ENCODE data around the gene MAPK1IP1L.
"Not testable (repeated sequence)": the region's sequence is repeated elsewhere in the genome, so short reads cannot be mapped to it uniquely, and the experiment has no call there.

The MAPK1IP1L gene

DNA sequence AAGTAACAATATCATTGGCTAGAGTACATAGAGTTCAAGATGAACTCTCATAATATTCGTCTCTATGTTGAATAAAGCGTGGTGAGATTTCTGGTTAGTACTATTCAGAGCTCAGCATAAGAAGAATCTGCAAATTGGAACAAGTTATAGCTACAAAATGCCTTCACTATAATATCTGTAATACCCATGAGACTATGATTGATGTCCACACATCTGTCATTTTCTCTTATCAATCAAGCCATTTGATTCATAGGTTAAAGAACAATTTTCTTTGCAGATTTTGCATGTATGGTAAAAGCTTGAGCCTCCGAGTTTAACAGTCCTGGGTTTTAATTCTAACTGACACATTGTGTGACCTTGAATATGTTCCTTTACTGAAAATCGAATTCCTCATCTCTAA is 23.0 kb upstream of the MAPK1IP1L start:
- peaks cover 47% of the 10 kb centered on the region for H4K20me1 ChIP-seq
- peaks cover 48% of the 10 kb centered on the region for H3K4me1 ChIP-seq
- no peak for TF ChIP-seq Cebpa-rat (IDR thresholded peaks at IDR 0.05)
- peaks cover 15% of the 10 kb centered on the region for H3K36me3 ChIP-seq
- no peaks in the 10 kb centered on the region for H3K27me3 ChIP-seq
- no peaks in the 10 kb centered on the region for H3K9me3 ChIP-seq
- H3K27ac ChIP-seq = peak overlapping the region; percentile 91
- peak overlapping the region; percentile 87 for H3K9ac ChIP-seq
- peak overlapping the region; percentile 80 for H3K4me3 ChIP-seq
- peak overlapping the region; percentile 91 for H3K4me2 ChIP-seq

DNA sequence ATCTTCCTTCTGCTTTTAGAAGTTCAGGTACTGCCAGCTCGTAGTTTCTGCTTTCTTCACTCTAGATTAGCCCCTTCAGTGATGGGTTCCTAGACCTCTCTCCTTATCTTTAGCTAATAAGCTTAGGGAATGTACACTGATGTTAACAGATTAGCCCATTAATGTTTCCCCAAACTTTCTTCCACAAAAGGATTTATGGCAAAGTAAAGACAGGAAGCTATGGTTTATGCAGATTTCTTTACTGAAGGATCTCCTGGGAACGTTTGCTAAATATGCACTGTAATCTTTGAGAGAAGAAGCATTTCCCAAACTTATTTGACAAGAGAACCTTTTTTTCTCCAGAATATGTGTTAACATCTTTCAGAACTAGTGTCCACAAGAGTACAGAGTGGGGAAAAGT is 20.3 kb upstream of the MAPK1IP1L start:
- Histone ChIP-seq H3K36me3 (peaks cover 37% of the 10 kb centered on the region), H3K4me3 (peak overlapping the region; percentile 19; the same call in 1 of the 2 replicates), H3K27ac (peak overlapping the region; percentile 57), H4K20me1 (peaks cover 47% of the 10 kb centered on the region), H3K4me1 (peaks cover 38% of the 10 kb centered on the region), H3K27me3 (no peaks in the 10 kb centered on the region), H3K9ac (peak overlapping the region; percentile 59; the same call in 1 of the 2 replicates), H3K4me2 (peak overlapping the region; percentile 91), H3K9me3 (no peaks in the 10 kb centered on the region; the same call in 1 of the 2 replicates)
- TF ChIP-seq Cebpa-rat (IDR thresholded peaks at IDR 0.05) = no peak

DNA sequence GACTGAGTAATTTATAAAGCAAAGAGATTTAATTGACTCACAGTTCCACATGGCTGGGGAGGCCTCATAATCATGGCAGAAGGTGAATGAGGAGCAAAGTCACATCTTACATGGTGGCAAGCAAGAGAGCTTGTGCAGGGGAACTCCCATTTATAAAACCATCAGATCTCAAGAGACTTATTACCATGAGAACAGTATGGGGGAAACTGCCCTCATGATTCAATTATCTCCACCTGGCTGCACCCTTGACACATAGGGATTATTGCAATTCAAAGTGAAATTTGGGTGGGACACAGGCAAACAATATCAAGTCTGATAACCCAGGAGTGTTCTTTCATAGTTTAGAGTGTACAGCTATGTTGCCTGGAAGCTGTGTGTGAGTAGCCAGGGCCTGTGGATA is 13.5 kb upstream of the MAPK1IP1L start:
- not testable (repeated sequence) for H3K9ac ChIP-seq, H3K27ac ChIP-seq, H3K27me3 ChIP-seq, H3K4me1 ChIP-seq, H3K4me2 ChIP-seq, H3K4me3 ChIP-seq
- H3K9me3 ChIP-seq = peaks cover 18% of the 10 kb centered on the region
- peaks cover 81% of the 10 kb centered on the region for H3K36me3 ChIP-seq
- peaks cover 47% of the 10 kb centered on the region for H4K20me1 ChIP-seq

DNA sequence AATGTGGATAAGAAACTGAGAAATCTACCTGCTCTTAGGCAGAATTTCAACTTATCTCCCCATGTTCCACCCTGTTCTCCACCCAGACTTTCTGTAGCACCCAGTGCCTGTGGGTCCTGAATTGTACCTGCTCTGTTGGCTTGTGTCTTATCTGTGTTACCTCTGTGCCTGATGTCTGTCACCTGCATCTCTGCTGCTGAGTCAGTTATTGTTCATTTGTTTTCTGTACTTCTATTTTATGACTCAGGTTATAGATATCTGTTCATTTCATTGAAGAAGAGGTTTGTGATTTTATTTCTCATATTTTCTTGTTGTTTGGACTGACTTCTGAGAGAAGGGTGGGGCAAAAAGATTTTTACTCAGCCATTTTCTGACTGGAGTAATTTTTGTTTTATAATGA is 12.7 kb upstream of the MAPK1IP1L start:
- H3K27me3 ChIP-seq = no peaks in the 10 kb centered on the region
- no peak for TF ChIP-seq Cebpa-rat (IDR thresholded peaks at IDR 0.05)
- H3K9me3 ChIP-seq = peaks cover 18% of the 10 kb centered on the region
- peaks cover 85% of the 10 kb centered on the region for H3K36me3 ChIP-seq
- H4K20me1 ChIP-seq = peaks cover 50% of the 10 kb centered on the region
- H3K9ac ChIP-seq = no peak overlapping the region
- no peak overlapping the region for H3K4me2 ChIP-seq
- H3K27ac ChIP-seq = no peak overlapping the region
- no peaks in the 10 kb centered on the region for H3K4me1 ChIP-seq
- no peak overlapping the region for H3K4me3 ChIP-seq

DNA sequence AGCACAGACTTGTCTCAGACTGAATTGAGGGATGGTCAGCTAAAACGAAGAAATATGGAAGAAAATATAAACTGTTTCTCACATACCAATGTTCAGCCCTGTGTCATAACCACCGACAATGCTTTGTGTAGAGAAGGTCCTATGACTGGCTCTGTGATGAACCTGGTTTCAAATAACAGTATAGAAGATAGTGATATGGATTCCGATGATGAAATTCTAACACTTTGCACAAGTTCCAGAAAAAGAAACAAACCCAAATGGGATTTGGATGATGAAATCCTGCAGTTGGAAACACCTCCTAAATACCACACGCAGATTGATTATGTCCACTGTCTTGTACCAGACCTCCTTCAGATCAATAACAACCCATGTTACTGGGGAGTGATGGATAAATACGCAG is 7.9 kb upstream of the MAPK1IP1L start:
- no peak for TF ChIP-seq Cebpa-rat (IDR thresholded peaks at IDR 0.05)
- no peak overlapping the region for H3K4me2 ChIP-seq

DNA sequence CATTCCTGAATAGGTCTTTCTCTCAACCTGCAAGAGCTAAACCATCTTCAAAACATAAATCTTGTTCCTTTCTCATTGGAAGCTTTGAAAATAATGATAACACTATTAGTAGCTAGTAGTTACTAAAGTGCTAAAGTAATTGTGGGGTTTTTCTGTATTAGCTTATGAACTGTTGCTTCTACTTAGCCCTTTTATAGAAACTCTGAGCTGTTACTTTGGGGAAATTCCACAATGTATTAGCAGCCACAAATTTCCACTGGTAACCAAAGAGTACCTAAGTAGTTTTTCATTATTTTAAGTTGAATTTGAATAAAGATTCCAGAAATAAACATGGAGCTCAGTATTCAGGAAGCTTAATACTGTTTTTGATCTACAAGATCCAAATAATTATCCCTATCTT is 6.4 kb upstream of the MAPK1IP1L start:
- Histone ChIP-seq H3K4me3 (no peak overlapping the region), H3K9me3 (no peaks in the 10 kb centered on the region), H3K4me2 (no peak overlapping the region), H3K4me1 (no peaks in the 10 kb centered on the region), H3K9ac (no peak overlapping the region), H4K20me1 (peaks cover 25% of the 10 kb centered on the region), H3K36me3 (peaks cover 29% of the 10 kb centered on the region), H3K27me3 (no peaks in the 10 kb centered on the region), H3K27ac (no peak overlapping the region)
- TF ChIP-seq Cebpa-rat (IDR thresholded peaks at IDR 0.05) = no peak

More for the DNA sequence above, 7.9 kb upstream of the MAPK1IP1L start:
- H3K4me3 ChIP-seq = no peak overlapping the region
- H3K9me3 ChIP-seq = no peaks in the 10 kb centered on the region
- no peaks in the 10 kb centered on the region for H3K4me1 ChIP-seq
- H3K36me3 ChIP-seq = peaks cover 45% of the 10 kb centered on the region
- H3K27me3 ChIP-seq = no peaks in the 10 kb centered on the region
- no peak overlapping the region for H3K9ac ChIP-seq
- no peak overlapping the region for H3K27ac ChIP-seq
- peaks cover 39% of the 10 kb centered on the region for H4K20me1 ChIP-seq

DNA sequence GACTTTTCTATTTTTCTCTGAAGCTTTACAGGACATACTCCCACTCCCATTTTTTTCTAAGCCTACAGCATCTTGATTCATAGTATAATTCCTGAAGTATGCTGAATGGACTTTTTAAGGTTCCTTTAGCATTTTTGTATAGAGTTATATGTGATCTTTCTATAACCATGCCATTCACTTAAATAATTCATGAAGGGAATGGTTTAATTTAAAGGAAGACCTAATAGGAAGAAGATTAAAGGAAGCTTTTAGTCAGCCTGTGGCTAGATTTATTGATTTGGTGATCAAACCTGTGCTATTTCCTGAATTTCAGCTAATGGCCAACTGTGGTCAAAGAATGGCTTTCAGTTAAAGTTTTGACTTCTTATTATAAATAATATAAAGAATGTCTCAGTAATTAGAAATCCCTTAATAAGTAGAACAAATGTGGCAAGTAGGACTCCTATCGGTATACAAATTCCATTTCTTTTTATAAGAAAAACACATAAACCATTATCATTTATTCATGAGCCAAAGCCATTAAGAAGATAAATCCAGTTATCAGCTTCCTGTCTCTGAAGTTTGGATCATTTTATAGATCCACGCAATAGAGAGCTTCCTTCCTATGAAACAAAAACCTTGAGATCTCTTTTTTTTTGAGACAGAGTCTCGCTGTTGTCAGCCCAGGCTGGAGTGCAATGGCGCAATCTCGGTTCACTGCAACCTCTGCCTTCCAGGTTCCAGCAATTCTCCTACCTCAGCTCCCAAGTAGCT is 4.0 kb upstream of the MAPK1IP1L start:
- Histone ChIP-seq H3K36me3 (peaks cover 20% of the 10 kb centered on the region), H3K27ac (no peak overlapping the region), H3K9ac (no peak overlapping the region), H3K4me2 (no peak overlapping the region), H4K20me1 (peaks cover 15% of the 10 kb centered on the region), H3K4me3 (no peak overlapping the region), H3K27me3 (no peaks in the 10 kb centered on the region), H3K9me3 (no peaks in the 10 kb centered on the region), H3K4me1 (peaks cover 9% of the 10 kb centered on the region)
- no peak for TF ChIP-seq Cebpa-rat (IDR thresholded peaks at IDR 0.05)

DNA sequence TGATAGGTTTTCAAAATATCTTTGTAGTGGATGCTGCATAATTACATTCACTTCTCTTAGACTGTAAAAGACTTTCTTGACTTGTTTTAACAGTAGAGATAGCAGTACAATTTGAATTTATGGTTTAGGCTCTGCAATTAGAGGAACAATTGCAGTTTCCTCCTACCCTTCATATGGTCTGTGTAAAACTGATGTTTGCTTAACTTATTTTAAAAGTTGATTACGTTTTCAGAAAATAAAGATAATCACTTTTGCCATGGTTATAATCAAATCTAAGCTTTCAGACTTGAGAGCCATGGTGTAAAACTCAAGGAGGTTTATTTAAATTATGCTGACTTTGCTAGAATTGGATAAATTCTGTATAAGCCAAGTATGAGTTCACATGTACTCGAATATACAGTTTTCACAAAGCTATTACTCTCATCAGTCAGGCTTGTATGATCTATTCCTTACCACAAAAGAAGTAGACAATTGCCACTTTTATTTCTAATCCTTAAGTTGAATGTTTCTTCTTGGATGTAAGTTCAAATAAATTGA is 2.5 kb upstream of the MAPK1IP1L start:
- no peak overlapping the region for H3K4me2 ChIP-seq
- H3K4me1 ChIP-seq = peaks cover 23% of the 10 kb centered on the region
- no peak overlapping the region for H3K27ac ChIP-seq
- H3K36me3 ChIP-seq = peaks cover 11% of the 10 kb centered on the region
- no peak overlapping the region for H3K9ac ChIP-seq
- no peak overlapping the region for H3K4me3 ChIP-seq
- no peaks in the 10 kb centered on the region for H3K27me3 ChIP-seq
- TF ChIP-seq Cebpa-rat (IDR thresholded peaks at IDR 0.05) = no peak
- peaks cover 22% of the 10 kb centered on the region for H4K20me1 ChIP-seq
- no peaks in the 10 kb centered on the region for H3K9me3 ChIP-seq

DNA sequence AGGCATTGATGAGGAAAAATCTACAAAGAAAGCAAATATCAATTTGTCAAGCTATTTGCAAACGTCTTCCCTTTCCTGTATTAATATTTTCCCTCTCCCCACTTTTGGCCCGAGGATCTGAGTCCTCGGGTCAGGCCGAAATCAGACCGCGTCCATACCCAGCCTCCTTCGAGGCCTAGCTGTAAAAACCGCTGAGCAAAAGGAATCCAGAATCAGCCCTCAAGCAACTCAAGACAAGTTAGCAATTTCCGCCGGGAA is 353 bp upstream of the MAPK1IP1L start:
- Histone ChIP-seq H4K20me1 (peaks cover 43% of the 10 kb centered on the region), H3K36me3 (peaks cover 26% of the 10 kb centered on the region), H3K4me2 (peak overlapping the region; percentile 86), H3K27ac (peak overlapping the region; percentile 99), H3K9me3 (no peaks in the 10 kb centered on the region), H3K27me3 (no peaks in the 10 kb centered on the region), H3K4me3 (peak overlapping the region; percentile 96), H3K9ac (peak overlapping the region; percentile 99), H3K4me1 (peaks cover 23% of the 10 kb centered on the region)
- TF ChIP-seq Cebpa-rat (IDR thresholded peaks at IDR 0.05) = no peak

DNA sequence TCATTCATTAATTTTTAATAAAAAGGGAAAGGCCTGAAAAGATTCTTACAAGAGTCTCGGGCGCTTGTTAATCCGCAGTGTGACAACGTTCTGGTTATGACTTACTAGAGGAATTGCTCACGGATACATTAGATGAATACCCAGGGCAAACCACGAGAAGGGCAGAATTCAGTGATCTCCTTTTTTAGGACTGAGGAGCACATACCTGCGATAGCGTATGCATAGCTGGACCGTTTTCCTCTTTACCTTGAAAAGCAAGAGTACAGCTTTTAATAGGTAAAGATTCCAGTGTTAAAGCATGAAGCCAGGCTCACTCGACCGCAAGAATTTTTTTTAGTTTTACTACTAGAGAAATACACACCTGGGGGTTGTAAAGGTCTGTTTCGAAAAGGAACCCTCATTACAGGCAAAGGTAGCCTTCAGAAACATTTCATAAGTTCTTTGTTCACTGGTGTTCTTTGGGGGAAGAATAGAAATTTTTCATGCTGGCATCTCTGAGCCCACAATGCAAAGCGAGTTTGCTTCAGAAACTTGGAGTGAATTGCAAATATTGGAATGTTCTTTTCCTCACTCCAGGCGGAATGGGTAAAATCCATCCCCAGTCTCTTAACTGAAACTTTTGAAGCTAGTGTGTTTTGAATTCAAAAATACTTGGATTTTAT is 953 bp downstream of the MAPK1IP1L start:
- Histone ChIP-seq H3K4me2 (peak overlapping the region; percentile 86), H3K4me1 (peaks cover 23% of the 10 kb centered on the region), H3K36me3 (peaks cover 39% of the 10 kb centered on the region), H3K27ac (peak overlapping the region; percentile 99), H3K9ac (peak overlapping the region; percentile 99), H3K4me3 (peak overlapping the region; percentile 96), H3K27me3 (no peaks in the 10 kb centered on the region), H3K9me3 (no peaks in the 10 kb centered on the region), H4K20me1 (peaks cover 56% of the 10 kb centered on the region)
- no peak for TF ChIP-seq Cebpa-rat (IDR thresholded peaks at IDR 0.05)
